B cell (primary cell): ENCODE measurements around the gene MAN1B1. TPM values are rescaled to one million over a fixed set of nuclear protein-coding genes. Genes with fewer than 3 reads are reported as not detected.

Source experiments
- ATAC-seq: fragments of 200-7000 bp; cut with Tn5 transposase; one replicate; pipeline ENCODE4 v1.10.0; 2021; ENCODE audit warnings: low read depth, mild to moderate bottlenecking, moderate number of reproducible peaks, moderate library complexity
- CTCF ChIA-PET: fragments of 350-600 bp; sonication (Branson Sonifier 250); formaldehyde crosslinking; loops from one replicate; lab custom pipeline; 2021; ENCODE audit warnings: antibody characterized with exemption, inconsistent platforms; lab: Charles Lee
- POLR2A ChIA-PET: fragments of 350-600 bp; sonication (Branson Sonifier 250); formaldehyde crosslinking; loops from one replicate; lab custom pipeline; 2021; ENCODE audit warnings: antibody characterized with exemption; lab: Charles Lee
- DNase-seq: peaks from one replicate; pipeline ENCODE4 v3.0.0; 2013
- H2AFZ ChIP-seq: 2 replicates; pipeline ENCODE4 v1.6.1; 2012; ENCODE audit warnings: mild to moderate bottlenecking, low read depth, low read length; ENCODE audit not compliant: insufficient read depth, poor library complexity, severe bottlenecking
- H3K27ac ChIP-seq, 2 donors: 1 replicate in 1 of 2; 2 replicates in 1 of 2; pipeline ENCODE4 v1.5.1; 2012 to 2013; ENCODE audit warnings: low read length in 2 of 2, mild to moderate bottlenecking in 2 of 2, moderate library complexity in 1 of 2
- H3K27me3 ChIP-seq, 4 experiments: fragments of 200-600 bp in 1 of 4; sonication (generic) in 1 of 4; replicated peaks in 1 of 4; 1 replicate in 2 of 4; 2 replicates in 2 of 4; pipeline versions ENCODE4 v1.6.1 to v1.7.0; 2013 to 2016; ENCODE audit warnings: low read length in 3 of 4, mild to moderate bottlenecking in 2 of 4, mixed read lengths in 1 of 4, moderate library complexity in 1 of 4; ENCODE audit not compliant: insufficient read depth in 4 of 4, control insufficient read depth in 3 of 4; ENCODE audit errors: control extremely low read depth in 1 of 4
- H3K36me3 ChIP-seq, 2 experiments: replicated peaks in 1 of 2; 1 replicate in 1 of 2; 2 replicates in 1 of 2; pipeline versions ENCODE4 v1.6.1 to v1.7.1; 2013; ENCODE audit warnings: low read length in 1 of 2; ENCODE audit not compliant: insufficient read depth in 2 of 2, control insufficient read depth in 1 of 2; ENCODE audit errors: control extremely low read depth in 1 of 2, extremely low read depth in 1 of 2
- H3K4me1 ChIP-seq, 2 donors: fragments of 200-600 bp in 1 of 2; sonication (generic) in 1 of 2; 1 replicate in 1 of 2; 2 replicates in 1 of 2; pipeline versions ENCODE4 v1.5.1 to v1.6.1; 2013 to 2017; ENCODE audit warnings: low read length in 2 of 2; ENCODE audit not compliant: control insufficient read depth in 2 of 2, insufficient read depth in 2 of 2
- H3K4me2 ChIP-seq: replicated peaks from 2 replicates; pipeline ENCODE3; 2012; ENCODE audit warnings: mild to moderate bottlenecking, low read depth, low read length; ENCODE audit not compliant: poor library complexity, severe bottlenecking
- H3K4me3 ChIP-seq, 5 experiments: fragments of 200-600 bp in 1 of 5; sonication (generic) in 1 of 5; 1 replicate in 3 of 5; 2 replicates in 2 of 5; pipeline versions ENCODE4 v1.5.1 to v1.7.0; 2011 to 2016; ENCODE audit warnings: low read length in 4 of 5, mild to moderate bottlenecking in 4 of 5, low read depth in 2 of 5, control low read depth in 1 of 5, moderate library complexity in 1 of 5; ENCODE audit not compliant: insufficient read depth in 1 of 5; ENCODE audit errors: control extremely low read depth in 1 of 5, extremely low read depth in 1 of 5
- H3K79me2 ChIP-seq: fragments of 200-600 bp; sonication (generic); one replicate; pipeline ENCODE4 v1.6.0; 2016; ENCODE audit warnings: low read length; ENCODE audit not compliant: control insufficient read depth, insufficient read depth
- H3K9ac ChIP-seq: fragments of 200-600 bp; sonication (generic); 2 replicates; pipeline ENCODE4 v1.6.1; 2017; ENCODE audit warnings: mild to moderate bottlenecking, low read length, moderate library complexity
- H3K9me3 ChIP-seq, 3 donors: one replicate each; pipeline versions ENCODE4 v1.6.1 to v1.7.1; 2013; ENCODE audit warnings: low read length in 2 of 3; ENCODE audit not compliant: control insufficient read depth in 2 of 3, insufficient read depth in 1 of 3; ENCODE audit errors: control extremely low read depth in 1 of 3
- H4K20me1 ChIP-seq: 2 replicates; pipeline ENCODE4 v1.6.0; 2012; ENCODE audit warnings: mild to moderate bottlenecking, low read length; ENCODE audit not compliant: insufficient read depth, control insufficient read depth, poor library complexity, severe bottlenecking
- H3K27ac Mint-ChIP-seq: one replicate; pipeline ENCODE4 v1.8.0; 2021; ENCODE audit warnings: mixed read lengths
- H3K27me3 Mint-ChIP-seq: one replicate; pipeline ENCODE4 v1.8.0; 2021; ENCODE audit warnings: mixed read lengths
- H3K4me1 Mint-ChIP-seq: one replicate; pipeline ENCODE4 v1.8.0; 2021; ENCODE audit warnings: mixed read lengths
- H3K4me3 Mint-ChIP-seq: one replicate; pipeline ENCODE4 v1.8.0; 2021; ENCODE audit warnings: mixed read lengths
- H3K9me3 Mint-ChIP-seq: one replicate; pipeline ENCODE4 v1.8.0; 2022; ENCODE audit warnings: mixed read lengths; ENCODE audit not compliant: insufficient read depth
- EZH2 ChIP-seq: IDR thresholded peaks from 2 replicates; pipeline ENCODE4 v1.6.1; 2012; ENCODE audit warnings: borderline replicate concordance, low read depth, mild to moderate bottlenecking, moderate library complexity, low read length; ENCODE audit not compliant: insufficient read depth, poor library complexity, severe bottlenecking
- WGBS: methylation state at CpG from one replicate; pipeline ENCODE4 v1.1.5; 2013; ENCODE audit warnings: missing lambda C conversion rate; ENCODE audit not compliant: insufficient coverage; 5-methylcytosine and 5-hydroxymethylcytosine counted together
- intact Hi-C: fragments of 100-400 bp; cut with micrococcal nuclease; formaldehyde crosslinking; loops from one replicate; pipeline ENCODE4 v1.10.0; 2022
- polyA plus RNA-seq: library from polyadenylated mRNA; depleted of rRNA; stranded (reverse); fragments of >200 nt; gene quantifications from 2 replicates; pipeline ENCODE4 v1.2.3, GENCODE V29; 2012
- total RNA-seq, 2 donors: library from RNA; stranded (reverse); fragments of 120-200 nt in 1 of 2; gene quantifications; 1 replicate in 1 of 2; 2 replicates in 1 of 2; pipeline versions ENCODE4 v1.2.3 to v1.2.4, GENCODE V29; 2013 to 2022
- TF ChIP-seq, protein P1 (sequence below): fragments of 200-600 bp; IDR thresholded peaks from one replicate; pipeline ENCODE4 v1.8.0; 2022; ENCODE audit warnings: antibody characterized with exemption, mild to moderate bottlenecking

The MAN1B1 gene
- total and polyA plus RNA-seq, 2 donors (not counting 1 experiment from before 2014, with no cell fraction given), result 47.0 to 68.4 TPM

DNA sequence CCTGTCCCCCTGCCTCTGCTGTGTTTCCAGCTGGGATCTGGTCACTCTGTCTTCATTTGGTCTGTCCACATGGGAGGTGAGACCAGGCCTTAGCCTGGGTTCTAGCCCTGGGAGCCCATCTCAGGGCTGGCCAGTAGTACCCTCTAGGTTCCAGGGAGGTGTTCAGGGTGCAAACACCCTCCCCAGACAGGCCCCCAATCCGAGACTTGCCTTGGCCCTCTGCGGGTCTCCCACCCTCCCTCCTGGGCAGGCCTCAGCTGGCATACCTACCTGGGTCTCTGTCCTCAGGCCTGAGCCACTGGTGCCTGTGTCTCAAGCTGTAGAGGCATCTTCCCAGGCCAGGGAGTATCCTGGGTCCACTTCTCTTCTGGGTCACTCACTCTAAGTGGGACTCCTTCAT is 15.5 kb upstream of the MAN1B1 start:
- H2AFZ ChIP-seq, result no peak overlapping the region

DNA sequence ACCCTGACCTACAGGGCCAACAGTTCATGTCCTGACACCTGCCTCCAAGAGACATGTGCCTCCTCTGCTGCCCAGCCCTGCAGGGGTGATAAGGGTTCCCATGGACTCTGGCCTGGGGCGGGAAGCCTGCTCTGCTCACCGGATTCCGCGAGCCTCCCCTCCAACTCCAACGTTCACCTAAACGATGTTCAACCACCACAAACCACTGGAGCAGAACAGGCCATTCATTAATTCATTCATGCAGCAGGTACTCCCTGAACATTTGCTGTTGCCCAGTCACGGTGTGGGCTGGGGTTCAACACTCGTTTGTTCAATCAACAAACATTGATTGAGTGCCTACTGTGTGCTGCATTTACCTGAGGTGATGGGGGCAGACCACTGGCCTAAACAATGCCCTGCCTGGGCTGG is 12.8 kb upstream of the MAN1B1 start:
- H3K27me3 ChIP-seq, result peaks cover 0 to 7% (median 1%) of the 10 kb centered on the region in 4 experiments
- no peak overlapping the region for H3K4me3 ChIP-seq
- Mint-ChIP-seq H3K4me3 (no peak overlapping the region), H3K27ac (no peak overlapping the region), H3K4me1 (peaks cover 26% of the 10 kb centered on the region), H3K9me3 (no peaks in the 10 kb centered on the region), H3K27me3 (no peaks in the 10 kb centered on the region)
- no peak overlapping the region for H3K9ac ChIP-seq
- CTCF ChIA-PET, result interaction anchor here (0.6 to 2.5 kb wide), 2 partner anchors 27 to 107 kb away, joined by 3 to 10 read pairs; partner anchors contain the start of gene NPDC1
- POLR2A ChIA-PET, result interaction anchor here (1.0 kb wide), 1 partner anchor 13 kb away, joined by 3 read pairs; the partner anchor contains the start of gene MAN1B1
- no peak overlapping the region for H2AFZ ChIP-seq
- peaks cover 12% of the 10 kb centered on the region for H4K20me1 ChIP-seq
- H3K79me2 ChIP-seq, result peaks cover 5% of the 10 kb centered on the region
- peak; percentile 10 for DNase-seq
- no peak for ATAC-seq
- intact Hi-C loops, result loop anchor here (5.0 kb wide), 1 partner anchor 42 kb away; the partner anchor contains the start of gene FUT7
- H3K27ac ChIP-seq, result no peak overlapping the region
- 87% methylated on average over 7 of the region's 8 CpGs for WGBS
- TF ChIP-seq, protein P1, sequence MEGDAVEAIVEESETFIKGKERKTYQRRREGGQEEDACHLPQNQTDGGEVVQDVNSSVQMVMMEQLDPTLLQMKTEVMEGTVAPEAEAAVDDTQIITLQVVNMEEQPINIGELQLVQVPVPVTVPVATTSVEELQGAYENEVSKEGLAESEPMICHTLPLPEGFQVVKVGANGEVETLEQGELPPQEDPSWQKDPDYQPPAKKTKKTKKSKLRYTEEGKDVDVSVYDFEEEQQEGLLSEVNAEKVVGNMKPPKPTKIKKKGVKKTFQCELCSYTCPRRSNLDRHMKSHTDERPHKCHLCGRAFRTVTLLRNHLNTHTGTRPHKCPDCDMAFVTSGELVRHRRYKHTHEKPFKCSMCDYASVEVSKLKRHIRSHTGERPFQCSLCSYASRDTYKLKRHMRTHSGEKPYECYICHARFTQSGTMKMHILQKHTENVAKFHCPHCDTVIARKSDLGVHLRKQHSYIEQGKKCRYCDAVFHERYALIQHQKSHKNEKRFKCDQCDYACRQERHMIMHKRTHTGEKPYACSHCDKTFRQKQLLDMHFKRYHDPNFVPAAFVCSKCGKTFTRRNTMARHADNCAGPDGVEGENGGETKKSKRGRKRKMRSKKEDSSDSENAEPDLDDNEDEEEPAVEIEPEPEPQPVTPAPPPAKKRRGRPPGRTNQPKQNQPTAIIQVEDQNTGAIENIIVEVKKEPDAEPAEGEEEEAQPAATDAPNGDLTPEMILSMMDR, result no peak
- TF ChIP-seq EZH2, result no peak
- peaks cover 0 to 7% (median 0%) of the 10 kb centered on the region in 3 donors for H3K9me3 ChIP-seq
- no peaks in the 10 kb centered on the region for H3K36me3 ChIP-seq
- H3K4me1 ChIP-seq, result peaks cover 24 to 41% of the 10 kb centered on the region in 2 donors
- no peak overlapping the region for H3K4me2 ChIP-seq

More for the DNA sequence above, 15.5 kb upstream of the MAN1B1 start:
- Mint-ChIP-seq H3K27ac (peak overlapping the region; percentile 81), H3K4me1 (peaks cover 27% of the 10 kb centered on the region), H3K4me3 (peak overlapping the region; percentile 82), H3K9me3 (no peaks in the 10 kb centered on the region), H3K27me3 (peaks cover 3% of the 10 kb centered on the region)
- Histone ChIP-seq H3K36me3 (no peaks in the 10 kb centered on the region), H3K4me1 (peaks cover 19 to 36% of the 10 kb centered on the region in 2 donors), H4K20me1 (peaks cover 8% of the 10 kb centered on the region), H3K79me2 (no peaks in the 10 kb centered on the region), H3K27me3 (peaks cover 0 to 15% (median 1%) of the 10 kb centered on the region in 4 experiments), H3K9me3 (peaks cover 0 to 7% (median 0%) of the 10 kb centered on the region in 3 donors), H3K4me3 (no peak overlapping the region), H3K4me2 (peak overlapping the region; percentile 79), H3K9ac (no peak overlapping the region), H3K27ac (no peak overlapping the region)
- WGBS, result 100% methylated on average over 2 of the region's 2 CpGs
- POLR2A ChIA-PET, result interaction anchor here (1.1 to 2.4 kb wide), 3 partner anchors 15 to 39 kb away, joined by 3 to 19 read pairs (median 4); partner anchors contain the start of genes FUT7 and MAN1B1
- no peak for TF ChIP-seq EZH2
- TF ChIP-seq, protein P1, result no peak
- CTCF ChIA-PET, result interaction anchor here (0.8 to 6.7 kb wide), 12 partner anchors 12 to 156 kb away, joined by 3 to 49 read pairs (median 4); partner anchors contain the start of genes ABCA2, MAN1B1, NPDC1 and RNF224
- DNase-seq, result no peak
- intact Hi-C loops, result loop anchor here (5.0 kb wide), 1 partner anchor 39 kb away; the partner anchor contains the start of gene FUT7
- ATAC-seq, result no peak
